Endometrium (tissue), 2 donors: ENCODE results near the gene IFIH1.

Experiments
- FAIRE-seq: peaks from 2 replicates; lab custom pipeline; 2012; peaks lifted over from hg19 to GRCh38; lab: Jason Lieb, UNC
- donor health status: control.
- donor health status: control.

Gene IFIH1

DNA sequence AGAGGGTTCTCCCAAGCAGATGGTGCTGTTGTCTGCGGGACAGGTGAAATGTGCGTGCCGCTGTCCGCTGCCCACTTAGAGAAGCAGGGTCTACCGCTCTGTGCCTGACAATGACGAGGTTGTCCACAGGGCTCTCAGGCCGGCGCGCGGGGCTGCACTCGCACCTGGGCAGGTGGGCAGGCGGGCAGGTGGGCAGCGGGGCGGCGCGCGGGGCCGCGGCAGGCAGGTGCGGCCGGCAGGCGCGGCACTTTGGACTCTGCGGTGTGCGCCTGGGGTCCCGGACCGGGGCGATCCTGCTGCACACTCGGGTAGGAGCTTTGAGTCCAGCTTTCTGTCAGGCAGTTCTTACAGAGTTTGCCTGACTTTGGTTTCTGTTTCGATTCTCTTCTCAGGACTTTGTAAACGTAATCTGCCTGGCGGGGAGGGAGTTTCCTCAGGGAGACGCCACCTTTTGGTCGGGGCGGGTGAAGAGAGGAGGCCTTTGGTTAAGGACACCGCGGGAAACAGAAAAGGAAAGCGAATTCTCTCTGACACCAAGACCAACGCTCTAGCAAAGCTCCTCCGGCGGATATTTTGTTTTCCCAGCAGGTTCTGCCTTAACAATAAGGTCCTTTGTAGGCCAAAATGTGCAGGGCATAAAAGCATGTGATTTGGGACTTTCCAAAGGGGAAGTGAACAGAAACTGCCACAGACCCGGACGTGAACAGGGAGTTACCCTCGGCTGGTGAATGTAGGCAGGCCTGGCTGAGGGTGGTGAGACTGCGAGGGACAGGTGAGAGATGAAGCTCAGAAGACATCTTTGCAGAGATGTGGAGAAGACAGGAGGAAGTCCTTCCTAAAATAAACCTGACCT, at the start of gene IFIH1:
IFIH1 (minus strand) TSS at position 357 of the 853 bp plus-strand sequence. CDS start 377 bp downstream, outside the sequence.
- no peak for FAIRE-seq

DNA sequence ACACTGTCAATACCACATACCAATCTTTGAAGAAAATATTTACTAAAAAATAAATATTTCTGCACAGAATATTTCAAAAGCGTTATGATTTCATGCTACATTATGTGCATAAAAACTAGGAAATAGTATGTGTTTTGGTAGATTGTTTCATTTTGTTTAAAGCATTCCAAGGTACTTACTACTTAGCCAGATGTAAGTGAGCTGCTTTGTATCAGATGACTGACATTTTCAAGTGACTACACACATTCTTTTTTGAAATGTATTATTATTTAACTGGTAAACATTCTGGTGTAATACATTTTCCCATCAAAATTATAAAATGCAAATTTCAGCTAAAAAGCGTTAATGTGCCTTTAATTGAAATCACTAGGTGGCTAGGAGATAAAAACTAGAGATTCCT, 46.9 kb upstream of the IFIH1 start:
- no peak for FAIRE-seq

GRCh38 chr2:162344617-162344950, 26.1 kb upstream of the IFIH1 start:
- no peak for FAIRE-seq

DNA sequence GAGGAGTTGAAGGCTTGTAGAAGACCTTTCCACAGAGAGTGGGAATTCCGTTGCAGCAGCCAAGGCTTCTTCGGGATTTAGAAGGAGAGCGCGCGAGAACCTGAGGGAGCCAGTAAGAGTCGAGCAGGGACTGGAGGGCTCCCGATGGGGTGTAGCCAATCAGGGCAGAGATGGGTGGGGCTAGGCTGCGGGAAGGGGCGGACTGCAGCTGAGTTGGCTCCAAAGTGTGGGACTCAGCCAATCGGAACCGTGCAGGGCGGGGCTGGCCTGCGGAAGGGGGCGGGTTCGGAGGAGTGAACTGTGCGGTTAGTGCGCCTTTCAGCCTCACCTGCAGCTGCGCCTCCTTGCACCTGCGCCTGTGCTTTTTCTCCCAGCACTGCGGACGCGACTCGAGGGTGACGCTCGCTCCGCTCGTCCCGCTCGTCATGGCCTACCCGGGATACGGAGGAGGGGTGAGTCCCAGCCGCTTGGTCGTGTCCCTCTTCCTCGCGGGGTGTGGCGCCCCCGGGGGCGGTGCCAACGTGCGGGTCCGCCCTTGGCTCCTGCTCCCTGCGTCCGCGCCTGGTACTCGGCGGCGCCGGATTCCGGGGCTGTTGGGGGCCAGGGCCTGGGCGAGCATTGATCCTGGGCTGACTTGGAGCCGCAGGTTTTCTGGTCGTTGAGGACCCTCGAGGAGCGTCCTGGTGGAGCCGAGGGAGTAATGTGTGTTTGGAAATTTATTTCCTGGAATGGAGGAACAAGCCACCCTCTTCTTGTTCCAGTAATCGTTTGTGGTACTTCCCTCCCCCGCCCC, 25.5 kb upstream of the IFIH1 start, which contains the start of gene GCA:
GCA (plus strand) TSS at position 309 of the 793 bp plus-strand sequence; CDS start at position 426, 117 bp downstream.
- FAIRE-seq = peak; percentile 94

- no peak for FAIRE-seq
Measured at GRCh38 chr2:162343492-162343823, 25.0 kb upstream of the IFIH1 start.

GRCh38 chr2:162342841-162343240, 24.4 kb upstream of the IFIH1 start:
- no peak for FAIRE-seq

- FAIRE-seq = no peak
Measured at GRCh38 chr2:162342321-162342720, 23.8 kb upstream of the IFIH1 start.

DNA sequence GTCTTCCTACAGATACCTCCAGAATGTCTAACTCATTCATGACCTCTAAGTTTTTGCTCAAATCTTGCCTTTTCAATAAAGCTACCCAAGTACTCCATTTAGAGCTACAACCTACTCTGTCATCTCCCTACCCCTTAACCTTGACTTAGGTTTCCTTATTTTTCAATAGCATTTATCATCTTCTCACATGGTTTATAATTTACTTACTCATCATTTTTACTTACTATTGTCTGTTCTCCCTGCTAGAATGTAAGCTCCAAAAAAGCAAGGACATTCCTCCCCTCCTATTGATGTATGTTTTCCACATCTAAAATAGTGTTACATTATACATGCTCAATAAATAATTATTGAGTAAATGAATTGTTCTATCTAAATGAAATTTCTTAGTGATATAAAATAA, 22.3 kb upstream of the IFIH1 start:
- FAIRE-seq = no peak

GRCh38 chr2:162337868-162338267, 19.4 kb upstream of the IFIH1 start:
- FAIRE-seq = no peak

- no peak for FAIRE-seq
Measured at GRCh38 chr2:162333968-162334367, 15.5 kb upstream of the IFIH1 start.

DNA sequence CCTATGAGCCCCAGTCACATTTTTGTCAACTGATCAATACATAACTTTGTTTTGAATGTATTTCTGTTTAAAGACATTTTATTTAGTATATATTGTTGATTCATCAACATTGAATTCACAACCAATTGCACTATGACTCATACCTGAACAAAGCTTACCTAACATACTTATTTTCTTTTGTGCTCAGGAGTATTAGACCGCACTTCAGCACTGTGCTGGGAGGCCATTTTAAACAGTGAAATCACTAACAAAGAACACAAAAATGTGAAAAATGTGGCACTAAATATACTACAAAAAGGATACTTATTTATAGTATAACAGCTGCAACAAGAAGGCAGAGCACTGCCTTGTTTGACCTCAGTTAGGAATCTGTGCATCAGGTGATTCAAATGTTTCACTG, 12.4 kb upstream of the IFIH1 start:
- no peak for FAIRE-seq

- no peak for FAIRE-seq
Measured at GRCh38 chr2:162328424-162329157, 10.1 kb upstream of the IFIH1 start.

- no peak for FAIRE-seq
Measured at GRCh38 chr2:162327806-162328205, 9.3 kb upstream of the IFIH1 start.

DNA sequence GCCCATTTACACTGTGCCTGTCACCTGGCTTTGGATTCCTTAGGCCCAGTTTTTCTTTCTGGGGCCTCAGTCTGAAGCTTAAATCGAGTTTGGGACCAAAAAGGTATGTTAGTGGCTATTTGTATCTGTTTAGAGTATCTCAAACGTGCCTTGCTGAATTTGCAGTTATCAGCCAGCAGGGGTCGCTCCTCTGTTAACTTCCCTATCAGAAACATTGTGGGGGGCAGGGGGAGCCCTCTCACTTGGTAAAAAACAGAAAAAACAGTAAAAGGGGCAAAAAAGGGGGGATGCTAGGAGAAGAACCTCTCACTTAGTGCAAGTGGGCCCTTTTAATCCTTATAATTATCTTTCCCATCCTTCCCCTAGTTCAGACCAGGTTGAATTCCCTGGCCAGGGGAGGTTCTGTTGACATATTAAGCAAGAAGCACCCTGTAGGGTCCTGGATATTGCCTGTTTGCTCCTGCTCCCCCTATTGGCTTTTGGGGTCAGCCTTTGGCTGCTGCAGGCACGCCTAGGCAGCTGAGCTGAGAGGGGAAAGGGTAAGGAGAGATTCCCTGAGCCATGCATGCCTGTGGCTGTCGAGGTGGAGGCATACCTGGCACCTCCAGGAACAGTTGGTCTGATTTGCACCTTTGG, 8.8 kb upstream of the IFIH1 start:
- no peak for FAIRE-seq

DNA sequence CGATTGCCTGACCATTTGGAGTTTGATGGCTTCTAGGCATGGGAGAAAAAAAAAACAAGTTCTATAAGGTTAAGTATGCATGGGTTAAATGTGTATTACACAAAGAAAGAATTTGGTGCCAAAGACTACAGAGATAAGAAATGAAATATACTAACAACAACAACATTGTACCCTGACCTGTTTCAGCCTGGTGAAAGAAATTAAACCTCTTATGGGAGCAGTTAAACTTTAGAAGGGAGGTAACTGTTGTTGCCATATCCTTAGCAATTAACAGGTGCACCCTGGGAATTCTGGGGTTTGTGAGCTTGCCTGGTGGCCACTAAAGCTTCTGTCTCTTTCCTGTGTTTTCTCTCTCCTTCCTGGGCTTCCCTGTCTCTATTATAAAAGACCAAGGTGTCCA, 6.5 kb upstream of the IFIH1 start:
- FAIRE-seq = no peak

DNA sequence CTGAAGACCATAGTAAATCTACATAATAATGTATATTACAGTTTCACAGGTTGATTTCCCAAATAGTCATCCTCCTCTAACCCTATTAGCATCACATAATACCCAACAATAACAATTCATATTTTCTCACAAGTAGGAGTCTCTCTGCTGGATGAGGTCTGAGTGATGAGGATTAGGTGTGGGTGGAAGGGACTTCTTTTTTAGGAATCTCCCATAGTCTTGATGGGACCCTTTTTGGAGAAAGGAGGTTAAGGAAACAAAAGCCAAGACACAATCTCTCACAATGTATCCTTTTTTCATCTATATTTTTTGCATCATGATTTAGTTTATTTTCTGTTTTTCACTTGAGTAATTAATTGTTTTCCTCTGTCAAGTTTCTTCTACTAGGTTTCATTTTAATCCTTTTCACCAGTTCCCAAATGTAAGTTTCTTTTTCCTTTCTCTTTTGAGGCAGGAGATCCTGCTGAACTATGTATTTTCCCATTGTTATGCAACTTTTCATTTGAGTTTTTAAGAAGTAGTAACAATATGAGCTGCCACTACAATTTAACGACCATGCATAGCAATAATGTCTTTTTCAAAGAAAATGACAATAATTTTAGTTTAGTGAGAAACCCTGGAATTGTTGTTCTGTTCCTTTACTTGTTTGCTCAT, 2.5 kb upstream of the IFIH1 start:
- FAIRE-seq = no peak

- FAIRE-seq = no peak
Measured at GRCh38 chr2:162317861-162318327, 590 bp downstream of the IFIH1 start.

- no peak for FAIRE-seq
Measured at GRCh38 chr2:162317058-162317742, 1.3 kb downstream of the IFIH1 start.

DNA sequence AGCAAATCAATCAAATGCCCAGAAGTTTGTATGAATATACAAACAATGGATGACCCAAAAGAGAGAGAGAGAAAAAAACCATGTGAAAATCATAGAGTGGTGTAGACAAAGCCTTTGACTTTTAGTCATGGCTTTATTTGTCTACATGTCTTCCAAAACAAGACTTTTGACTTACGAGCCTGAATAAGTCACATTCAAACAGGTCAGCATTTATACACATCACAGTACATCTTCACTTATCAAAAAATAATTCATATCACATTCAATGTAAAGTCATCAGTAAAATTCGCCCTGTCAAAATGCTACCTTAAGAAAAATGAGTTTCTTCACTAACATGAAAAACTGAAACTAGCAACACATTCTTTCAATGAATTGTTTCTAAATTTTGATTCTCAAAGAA, 1.9 kb downstream of the IFIH1 start:
- FAIRE-seq = no peak

GRCh38 chr2:162315938-162316337, 2.5 kb downstream of the IFIH1 start:
- FAIRE-seq = no peak

DNA sequence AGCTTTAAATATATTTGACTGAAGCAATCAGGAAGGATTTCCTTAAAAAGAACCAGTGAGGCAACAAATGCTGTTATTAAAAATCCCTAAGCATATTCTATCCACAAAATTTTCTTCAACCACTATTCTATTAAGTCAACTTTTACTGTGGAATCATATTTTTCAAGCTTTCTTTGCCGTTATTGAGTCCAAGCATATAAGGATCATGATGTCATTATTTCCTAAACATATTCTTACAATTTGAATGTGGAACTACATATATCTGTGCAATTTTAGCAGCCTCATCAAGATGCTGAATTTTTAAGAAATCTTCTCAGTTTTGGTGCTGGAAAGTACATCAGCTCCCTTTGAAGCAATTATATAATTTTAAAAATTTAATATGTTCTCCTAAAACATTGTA, 5.6 kb downstream of the IFIH1 start:
- no peak for FAIRE-seq
